GM20431 (cell line): ENCODE data around the gene LCN9.
"Not testable (repeated sequence)": the region's sequence is repeated elsewhere in the genome, so short reads cannot be mapped to it uniquely, and the experiment has no call there.

Experiments
- in situ Hi-C: fragments of 300-500 bp; cut with MseI, MboI; formaldehyde crosslinking; loops from one replicate; pipeline ENCODE4 v1.15.0; 2020; ENCODE audit warnings: low sequenced_read_pairs; ENCODE audit not compliant: unreplicated experiment

The LCN9 gene

DNA sequence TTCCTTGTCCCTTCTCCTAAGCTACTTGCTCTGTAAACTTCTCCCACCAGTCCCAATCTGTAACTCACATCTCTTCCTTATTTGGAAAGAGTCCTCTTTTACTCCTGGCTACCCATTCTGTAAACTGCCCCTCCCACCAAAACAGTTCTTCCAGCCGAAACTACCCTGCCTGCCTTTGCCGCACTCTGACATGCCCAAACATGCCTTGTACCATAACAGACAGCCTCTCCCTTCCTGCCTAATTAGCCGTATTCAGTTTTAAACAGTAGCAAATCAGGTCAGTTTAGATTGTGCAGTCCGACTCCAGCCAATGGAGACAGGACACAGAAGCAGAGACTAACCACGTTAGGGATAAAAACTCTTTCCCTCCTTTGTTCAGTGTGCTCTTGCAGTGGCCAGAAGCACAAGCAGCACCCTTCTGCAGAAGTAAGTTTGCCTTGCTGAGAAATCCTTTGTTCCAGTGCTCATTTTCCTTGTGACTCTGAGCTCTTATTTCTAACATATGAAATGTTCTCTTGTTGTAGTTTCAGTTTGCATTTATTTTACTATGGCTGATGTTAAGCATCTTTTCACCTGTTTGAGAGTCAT lies 18.4 kb upstream of the LCN9 start:
- in situ Hi-C loops, result no loop called here

GRCh38 chr9:135647884-135648283 lies 15.2 kb upstream of the LCN9 start:
- in situ Hi-C loops, result no loop called here

DNA sequence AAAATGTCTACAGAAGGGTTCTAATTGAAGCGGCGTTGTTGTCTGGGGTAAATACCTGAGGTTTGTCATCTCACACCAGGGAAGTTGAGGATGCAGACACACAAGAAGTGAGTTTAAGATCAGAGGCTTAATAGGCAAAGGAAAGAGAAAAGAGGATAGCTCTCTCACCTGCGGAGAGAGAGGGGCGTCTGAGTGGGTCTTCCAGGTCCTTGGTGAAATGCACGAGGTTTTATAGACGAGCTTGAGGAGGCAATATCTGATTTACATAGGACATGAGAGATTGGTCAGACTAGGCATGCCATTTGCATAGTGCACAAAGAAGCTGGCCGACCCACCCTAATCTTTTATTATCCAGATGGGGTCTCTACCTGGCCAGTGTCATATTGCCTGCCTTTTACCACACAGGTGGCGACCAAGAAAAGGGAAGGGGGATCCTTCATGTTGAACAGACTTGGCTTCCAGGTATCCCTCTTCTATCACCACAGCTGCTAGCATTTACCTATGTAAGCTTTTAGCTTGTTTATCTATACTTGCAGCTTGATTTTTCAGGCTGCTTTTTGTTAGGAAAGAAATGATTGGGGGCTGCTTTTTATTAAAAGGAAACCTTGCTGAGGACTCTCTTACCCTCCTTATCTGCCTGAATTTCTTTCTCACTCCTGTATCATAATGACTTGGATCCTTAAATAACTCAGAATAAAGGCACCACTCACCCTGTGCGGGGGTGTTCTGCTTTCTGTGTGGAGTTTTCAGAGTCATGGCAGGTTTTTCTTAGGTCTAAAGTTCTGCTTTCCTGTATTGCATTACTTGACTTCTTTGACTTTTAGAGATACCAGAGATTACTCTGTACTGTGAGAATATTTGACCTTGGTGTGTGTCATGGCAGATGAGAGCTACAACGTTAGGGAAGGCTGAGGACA lies 14.4 kb upstream of the LCN9 start:
- in situ Hi-C loops, result no loop called here

- in situ Hi-C loops, result no loop called here
Observed at GRCh38 chr9:135649508-135649907, 13.6 kb upstream of the LCN9 start.

DNA sequence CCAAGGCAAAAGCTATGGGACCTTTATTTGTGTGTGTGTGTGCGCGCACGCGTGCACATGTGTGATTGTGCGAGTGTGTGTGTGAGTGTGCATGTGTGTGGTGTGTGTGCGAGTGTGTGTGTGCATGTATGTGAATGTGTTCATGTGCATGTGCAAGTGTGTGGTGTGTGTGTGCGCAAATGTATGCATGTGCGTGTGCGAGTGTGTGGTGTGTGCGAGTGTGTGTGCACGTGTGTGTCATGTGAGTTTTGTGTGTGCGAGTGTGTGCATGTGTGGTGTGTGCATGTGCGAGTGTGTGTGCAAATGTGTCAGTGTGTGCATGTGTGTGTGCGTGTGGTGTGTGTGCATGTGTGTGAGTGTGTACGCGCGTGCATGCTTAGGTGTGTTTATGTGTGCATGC lies 12.7 kb upstream of the LCN9 start:
- in situ Hi-C loops, result no loop called here

DNA sequence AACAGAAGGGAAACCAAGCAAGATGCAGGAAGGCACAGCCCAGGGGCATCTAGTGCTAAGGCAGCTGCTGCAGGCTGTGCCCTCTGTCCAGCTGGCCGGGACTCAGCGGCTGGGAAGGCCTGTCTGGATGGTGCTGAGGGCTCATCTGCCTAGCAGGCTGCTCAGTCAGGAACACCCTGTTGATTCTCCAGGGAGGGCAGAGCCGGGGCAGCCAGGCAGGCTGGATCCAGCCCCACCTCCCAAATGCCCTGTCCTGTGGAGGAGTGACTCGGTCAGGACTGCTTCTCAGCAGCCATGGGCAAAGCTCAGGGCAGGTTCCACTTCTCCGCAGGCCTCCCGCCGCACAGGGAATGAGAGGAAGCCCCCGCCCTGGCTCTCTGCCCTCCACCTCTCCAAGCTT lies 7.8 kb upstream of the LCN9 start:
- in situ Hi-C loops, result no loop called here

DNA sequence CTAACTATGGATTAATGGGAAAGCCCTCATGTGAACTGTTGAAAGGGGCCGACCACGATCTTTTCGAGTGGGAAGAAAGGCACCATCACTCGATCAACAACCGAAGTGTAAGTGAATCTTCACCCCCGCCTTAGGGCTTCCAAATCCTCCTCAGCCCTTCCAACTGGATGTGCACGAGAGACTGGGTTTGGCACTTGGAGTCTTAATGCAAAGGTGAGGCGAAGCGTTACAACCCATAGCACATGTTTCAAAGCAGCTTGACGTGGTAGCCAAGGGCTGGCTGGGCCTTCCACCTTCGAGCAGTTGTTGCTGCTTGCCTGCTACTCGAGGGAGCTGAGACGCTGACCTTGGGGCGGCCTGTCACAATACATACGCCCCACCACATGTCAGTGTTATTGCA lies 5.7 kb upstream of the LCN9 start:
- in situ Hi-C loops, result no loop called here

GRCh38 chr9:135659252-135659651 lies 3.9 kb upstream of the LCN9 start:
- in situ Hi-C loops, result no loop called here

GRCh38 chr9:135660407-135660806 lies 2.7 kb upstream of the LCN9 start:
- in situ Hi-C loops, result no loop called here

- in situ Hi-C loops, result no loop called here
Observed at GRCh38 chr9:135661816-135662560, 1.1 kb upstream of the LCN9 start.

- in situ Hi-C loops, result no loop called here
Observed at GRCh38 chr9:135663451-135663770, 302 bp downstream of the LCN9 start.

DNA sequence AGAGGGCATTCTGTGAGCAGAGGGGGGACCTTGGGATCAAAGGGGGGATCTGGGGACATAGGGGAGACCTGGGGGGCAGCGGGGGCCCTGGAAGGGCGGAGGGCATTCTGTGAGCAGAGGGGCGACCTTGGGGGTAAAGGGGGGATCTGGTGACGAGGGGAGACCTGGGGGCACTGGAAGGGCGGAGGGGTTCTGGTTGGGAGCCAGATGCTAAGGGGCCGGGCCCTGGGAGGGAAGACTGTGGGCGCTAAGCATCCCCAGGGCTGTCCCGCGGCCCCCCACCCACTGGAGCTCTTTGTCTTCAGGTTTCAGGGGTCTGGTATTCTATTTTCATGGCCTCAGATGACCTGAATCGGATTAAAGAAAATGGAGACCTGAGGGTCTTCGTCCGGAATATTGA lies 748 bp downstream of the LCN9 start:
- in situ Hi-C loops, result no loop called here

DNA sequence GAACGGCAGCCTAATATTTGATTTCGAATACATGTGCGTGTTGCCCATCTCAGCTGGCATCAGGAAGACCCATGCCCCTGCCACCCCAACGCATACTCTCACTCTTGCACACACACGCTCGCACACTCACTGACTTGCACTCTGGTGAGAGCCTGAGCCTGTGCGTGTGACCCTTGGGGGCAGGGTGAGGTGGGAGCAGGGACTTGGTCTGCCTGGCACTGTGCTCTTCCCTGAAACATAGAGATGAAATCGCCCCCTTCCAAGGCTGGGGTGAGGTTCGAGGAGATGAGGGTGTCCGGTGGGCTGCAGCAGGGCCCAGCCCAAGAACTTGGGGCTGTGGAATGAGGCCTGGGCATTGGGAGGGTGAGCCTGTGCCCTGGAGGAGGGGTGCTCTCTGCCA lies 1.2 kb downstream of the LCN9 start:
- in situ Hi-C loops, result no loop called here

DNA sequence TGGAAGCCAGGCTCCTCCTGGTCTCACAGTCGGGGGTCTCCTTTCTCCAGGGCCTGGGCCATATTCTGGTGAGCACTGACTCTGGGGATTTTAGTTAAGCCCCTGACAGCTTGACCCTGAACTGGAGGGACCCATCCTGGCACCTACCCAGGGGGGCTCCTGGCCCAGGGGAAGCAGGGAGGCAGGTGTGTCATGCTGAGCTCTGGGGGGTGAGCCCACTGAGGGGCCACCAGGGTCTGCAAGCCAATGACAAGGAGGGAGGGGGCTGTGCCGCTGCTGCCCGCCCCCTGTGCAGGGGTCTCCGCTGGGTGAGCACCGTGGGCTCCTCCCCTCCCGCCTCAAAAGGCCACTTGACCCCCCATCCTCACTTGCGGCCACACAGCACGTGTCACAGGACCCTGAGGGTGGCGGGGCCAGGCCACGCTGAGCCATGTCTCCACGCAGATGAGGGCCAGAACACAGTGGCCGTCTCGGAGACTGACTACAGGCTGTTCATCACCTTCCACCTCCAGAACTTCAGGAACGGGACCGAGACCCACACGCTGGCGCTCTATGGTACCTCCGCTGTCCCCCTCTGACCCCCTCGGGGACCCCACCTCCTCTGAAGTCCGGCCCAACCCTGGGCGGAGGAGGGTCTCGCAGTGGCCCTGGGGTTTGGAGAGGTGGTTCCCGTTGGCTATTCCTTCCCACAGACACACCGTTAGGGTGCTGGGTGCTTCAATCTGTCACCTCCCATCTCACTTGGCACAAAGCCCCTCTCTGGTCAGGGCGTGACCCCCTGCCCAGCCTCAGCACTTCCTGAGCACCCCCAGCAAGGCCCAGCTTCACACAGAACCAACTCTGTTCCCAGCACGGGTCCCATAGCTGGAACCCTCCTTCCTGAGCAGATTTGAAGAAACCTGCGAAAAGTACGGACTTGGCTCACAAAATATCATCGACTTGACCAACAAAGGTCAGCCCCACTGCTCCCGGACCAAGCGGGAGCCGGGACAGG lies 2.0 kb downstream of the LCN9 start:
- in situ Hi-C loops, result no loop called here

GRCh38 chr9:135665795-135666189 lies 2.7 kb downstream of the LCN9 start:
- in situ Hi-C loops, result no loop called here

DNA sequence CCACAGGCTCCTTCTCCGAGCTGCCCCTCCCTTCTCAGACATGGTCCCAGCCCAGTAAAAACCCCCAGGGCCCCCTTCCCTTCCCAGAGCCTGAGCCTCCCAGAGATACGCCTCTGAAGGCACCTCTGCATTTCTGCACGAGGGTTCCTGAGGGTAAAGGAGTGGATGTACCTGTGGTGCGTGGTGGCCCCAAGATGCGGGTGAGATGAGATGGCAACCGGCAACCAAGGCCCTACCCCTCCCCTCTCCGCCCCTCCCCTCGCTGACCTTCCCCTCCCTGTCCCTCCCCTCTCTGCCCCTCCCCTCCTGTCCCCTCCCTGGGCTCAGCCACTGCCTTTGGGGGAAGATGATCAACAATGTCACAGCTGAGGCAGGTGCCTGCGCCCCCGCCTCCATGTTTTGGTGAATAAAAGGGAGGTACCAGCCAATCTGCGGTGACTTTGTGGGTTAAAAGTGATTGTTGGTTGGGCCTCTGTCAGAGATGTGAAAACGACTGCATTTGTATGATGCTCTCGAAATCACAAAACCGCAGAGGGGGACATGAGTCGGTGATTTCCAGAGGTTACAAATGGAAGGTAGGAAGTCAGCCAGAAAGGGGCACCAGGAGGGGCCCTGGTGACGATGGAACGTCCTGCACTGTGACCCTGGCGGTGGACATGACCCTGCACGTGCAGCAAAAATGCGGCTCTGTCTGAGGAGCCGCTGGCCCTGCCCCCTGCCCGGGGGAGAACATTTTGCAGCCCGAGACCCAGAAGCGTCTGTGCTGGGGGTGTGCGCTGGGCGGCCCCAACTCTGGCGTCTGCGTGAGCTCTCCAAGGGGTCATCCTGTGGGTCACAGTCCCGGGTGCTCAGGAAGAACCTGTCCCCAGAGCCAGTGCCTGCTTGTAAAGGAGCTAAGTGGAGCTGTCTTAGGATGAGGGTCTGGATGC lies 3.7 kb downstream of the LCN9 start:
- in situ Hi-C loops, result no loop called here

GRCh38 chr9:135667463-135668001 lies 4.4 kb downstream of the LCN9 start:
- in situ Hi-C loops, result no loop called here

- in situ Hi-C loops, result not testable (repeated sequence)
Observed at GRCh38 chr9:135669018-135669417, 5.9 kb downstream of the LCN9 start.
